ENCODE results near the gene EIF4E1B.

The EIF4E1B gene

DNA sequence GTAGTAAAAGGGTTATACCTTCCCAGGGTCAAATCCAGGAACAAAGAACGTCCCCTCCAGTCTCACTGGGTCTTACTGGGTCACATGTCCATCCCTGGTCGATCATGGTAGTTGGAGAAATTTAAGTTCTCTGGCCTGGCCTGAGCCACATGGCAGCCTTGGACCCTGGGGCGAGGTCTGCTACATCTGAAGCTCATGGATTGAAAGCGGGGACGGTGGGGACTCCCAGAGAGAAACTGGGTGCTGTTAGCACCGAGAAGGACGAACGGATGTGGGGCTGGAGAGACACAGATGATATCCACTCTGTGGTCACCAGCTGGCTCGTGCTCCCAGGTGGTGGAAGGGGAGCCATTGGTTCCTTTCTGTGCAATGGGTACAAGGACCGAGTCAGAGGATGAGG, 63.7 kb downstream of the EIF4E1B start:
- DNase-seq: no peak

DNA sequence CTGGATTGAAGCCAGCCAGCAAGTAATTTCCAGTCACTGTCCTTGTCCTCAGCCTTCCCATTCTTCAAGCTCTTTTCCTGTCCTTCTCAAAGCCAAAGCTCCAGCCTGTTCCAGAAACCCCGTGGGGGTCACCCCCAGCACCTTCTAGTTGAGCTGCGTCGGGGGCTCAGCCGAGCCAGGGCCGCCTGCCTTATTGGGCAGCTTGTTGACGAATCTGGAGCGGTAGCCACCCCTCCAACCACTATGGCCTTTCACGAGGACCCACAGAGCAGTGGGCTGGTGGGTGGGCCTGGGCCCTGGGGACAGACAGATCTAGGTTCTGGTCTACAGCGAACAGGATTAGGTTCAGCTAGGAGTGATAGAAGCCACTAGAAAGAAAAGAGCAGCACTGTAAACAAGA, 64.2 kb downstream of the EIF4E1B start:
- DNase-seq: no peak

DNA sequence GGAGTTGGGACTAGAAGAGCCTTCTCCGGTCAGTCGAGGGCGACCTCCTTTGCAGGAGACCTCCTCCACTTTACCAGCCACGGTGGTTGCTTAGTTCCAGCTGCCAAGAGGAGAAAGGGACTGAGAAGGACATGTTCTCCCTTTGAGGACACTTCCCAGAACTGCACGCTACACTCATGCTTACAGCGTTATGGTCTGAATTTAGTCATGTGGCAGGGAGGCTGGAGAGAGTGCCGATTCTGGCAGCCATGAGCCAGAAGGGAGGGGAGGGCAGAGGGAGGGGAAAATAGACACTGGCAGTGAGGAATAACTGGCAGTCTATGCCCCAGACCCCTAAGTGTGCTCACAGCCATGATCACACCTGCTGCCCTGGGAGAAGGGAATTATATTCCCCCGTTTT, 64.6 kb downstream of the EIF4E1B start:
- DNase-seq: no peak

Measured in left hindlimb (tissue), 1 donor.